OCI-LY3 (cell line): Measurements from ENCODE around the gene PDE4DIP.
"Not testable (repeated sequence)": the region's sequence is repeated elsewhere in the genome, so short reads cannot be mapped to it uniquely, and the experiment has no call there.

ENCODE experiments used
- EZH2phosphoT487 ChIP-seq: fragments of 200-600 bp; shearing (Covaris generic); IDR thresholded peaks from 2 replicates; pipeline ENCODE4 v1.6.1; 2018; ENCODE audit warnings: antibody characterized with exemption, mixed run types, low read depth
- TF ChIP-seq, protein P1 (sequence below): fragments of 200-600, 300-600 bp; sonication (generic); IDR thresholded peaks from 2 replicates; pipeline ENCODE4 v1.5.1; 2014; ENCODE audit warnings: antibody characterized with exemption, low read length, low read depth

DNA sequence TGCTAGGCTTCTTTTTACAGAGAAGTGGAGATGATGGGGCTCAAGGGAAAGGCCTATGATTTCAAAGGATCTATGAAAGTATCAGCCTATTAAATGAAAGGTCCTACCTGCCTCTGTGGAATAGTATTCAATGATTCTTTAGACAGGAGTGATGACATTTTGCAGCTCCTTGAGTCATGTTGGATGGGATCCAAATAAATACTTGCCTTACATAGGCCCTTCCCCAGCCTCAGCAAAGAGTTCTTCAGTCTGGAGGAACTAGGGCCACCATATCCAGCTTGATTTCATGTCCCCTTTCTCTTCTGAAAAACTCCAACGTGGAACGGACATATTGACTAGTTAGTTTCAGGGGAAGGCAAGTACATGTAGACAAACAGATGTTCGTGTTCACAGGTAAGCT lies 171.3 kb downstream of the PDE4DIP start:
- TF ChIP-seq, protein P1, sequence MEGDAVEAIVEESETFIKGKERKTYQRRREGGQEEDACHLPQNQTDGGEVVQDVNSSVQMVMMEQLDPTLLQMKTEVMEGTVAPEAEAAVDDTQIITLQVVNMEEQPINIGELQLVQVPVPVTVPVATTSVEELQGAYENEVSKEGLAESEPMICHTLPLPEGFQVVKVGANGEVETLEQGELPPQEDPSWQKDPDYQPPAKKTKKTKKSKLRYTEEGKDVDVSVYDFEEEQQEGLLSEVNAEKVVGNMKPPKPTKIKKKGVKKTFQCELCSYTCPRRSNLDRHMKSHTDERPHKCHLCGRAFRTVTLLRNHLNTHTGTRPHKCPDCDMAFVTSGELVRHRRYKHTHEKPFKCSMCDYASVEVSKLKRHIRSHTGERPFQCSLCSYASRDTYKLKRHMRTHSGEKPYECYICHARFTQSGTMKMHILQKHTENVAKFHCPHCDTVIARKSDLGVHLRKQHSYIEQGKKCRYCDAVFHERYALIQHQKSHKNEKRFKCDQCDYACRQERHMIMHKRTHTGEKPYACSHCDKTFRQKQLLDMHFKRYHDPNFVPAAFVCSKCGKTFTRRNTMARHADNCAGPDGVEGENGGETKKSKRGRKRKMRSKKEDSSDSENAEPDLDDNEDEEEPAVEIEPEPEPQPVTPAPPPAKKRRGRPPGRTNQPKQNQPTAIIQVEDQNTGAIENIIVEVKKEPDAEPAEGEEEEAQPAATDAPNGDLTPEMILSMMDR, result not testable (repeated sequence)
- TF ChIP-seq EZH2phosphoT487, result not testable (repeated sequence)
